ENCODE results near the gene ZNF778. TPM values are rescaled to one million over a fixed set of nuclear protein-coding genes. Genes with fewer than 3 reads are reported as not detected.

ZNF778 gene
- total and polyA plus RNA-seq, 2 donors (not counting 1 experiment from before 2014, with no cell fraction given), result 4.3 to 9.4 TPM

GRCh38 chr16:89176717-89177116 is 40.8 kb upstream of the ZNF778 start:
- no peak overlapping the region for H3K4me2 ChIP-seq (ENCODE audit: extremely low read depth, insufficient read depth, low read length)
- H3K4me3 ChIP-seq (replicated peaks in 1 of 4; ENCODE audit: control extremely low read depth in 1 of 4, insufficient read depth in 1 of 4, low read depth in 3 of 4, low read length in 4 of 4), result no peak overlapping the region
- no peaks in the 10 kb centered on the region for H3K27me3 ChIP-seq (ENCODE audit: control insufficient read depth, insufficient read depth, low read length)
- H3K36me3 ChIP-seq (ENCODE audit: control insufficient read depth, insufficient read depth, low read length), result no peaks in the 10 kb centered on the region
- no peak for TF ChIP-seq EZH2 (IDR thresholded peaks at IDR 0.05; ENCODE audit: low read length, missing control alignments)
- no peak for TF ChIP-seq CTCF (conservative IDR thresholded peaks at IDR 0.05 in 1 of 2, IDR thresholded peaks at IDR 0.05 in 1 of 2; ENCODE audit: low read depth in 1 of 2, low read length in 2 of 2)
- no peak overlapping the region for H3K9ac ChIP-seq (ENCODE audit: insufficient read depth, low read length)
- H3K27ac ChIP-seq (ENCODE audit: insufficient read depth, low read length), result no peak overlapping the region
- no peak overlapping the region for H2AFZ ChIP-seq (ENCODE audit: low read length)
- H4K20me1 ChIP-seq (ENCODE audit: control insufficient read depth, extremely low read depth, insufficient read depth, low read length), result no peaks in the 10 kb centered on the region
- H3K4me1 ChIP-seq (ENCODE audit: control insufficient read depth, extremely low read depth, insufficient read depth, low read length), result no peaks in the 10 kb centered on the region
- no peak for DNase-seq (ENCODE audit: low read depth in 2 of 2)
- H3K9me3 ChIP-seq (ENCODE audit: control insufficient read depth, insufficient read depth, low read depth, low read length), result no peaks in the 10 kb centered on the region
- H3K79me2 ChIP-seq (ENCODE audit: control insufficient read depth, insufficient read depth, low read length), result no peaks in the 10 kb centered on the region

- no peak for TF ChIP-seq CTCF (conservative IDR thresholded peaks at IDR 0.05 in 1 of 2, IDR thresholded peaks at IDR 0.05 in 1 of 2; ENCODE audit: low read depth in 1 of 2, low read length in 2 of 2)
- no peak for TF ChIP-seq EZH2 (IDR thresholded peaks at IDR 0.05; ENCODE audit: low read length, missing control alignments)
- Histone ChIP-seq H2AFZ (ENCODE audit: low read length) (no peak overlapping the region), H3K79me2 (ENCODE audit: control insufficient read depth, insufficient read depth, low read length) (no peaks in the 10 kb centered on the region), H3K4me3 (replicated peaks in 1 of 4; ENCODE audit: control extremely low read depth in 1 of 4, insufficient read depth in 1 of 4, low read depth in 3 of 4, low read length in 4 of 4) (no peak overlapping the region), H3K27ac (ENCODE audit: insufficient read depth, low read length) (no peak overlapping the region), H3K9me3 (ENCODE audit: control insufficient read depth, insufficient read depth, low read depth, low read length) (no peaks in the 10 kb centered on the region), H3K27me3 (ENCODE audit: control insufficient read depth, insufficient read depth, low read length) (no peaks in the 10 kb centered on the region), H3K4me1 (ENCODE audit: control insufficient read depth, extremely low read depth, insufficient read depth, low read length) (no peaks in the 10 kb centered on the region), H3K36me3 (ENCODE audit: control insufficient read depth, insufficient read depth, low read length) (no peaks in the 10 kb centered on the region), H3K4me2 (ENCODE audit: extremely low read depth, insufficient read depth, low read length) (no peak overlapping the region), H3K9ac (ENCODE audit: insufficient read depth, low read length) (no peak overlapping the region), H4K20me1 (ENCODE audit: control insufficient read depth, extremely low read depth, insufficient read depth, low read length) (no peaks in the 10 kb centered on the region)
- no peak for DNase-seq (ENCODE audit: low read depth in 2 of 2)
These were observed 40.0 kb upstream of the ZNF778 start for GRCh38 chr16:89177501-89177900.

- no peak for DNase-seq (ENCODE audit: low read depth in 2 of 2)
- no peak for TF ChIP-seq EZH2 (IDR thresholded peaks at IDR 0.05; ENCODE audit: low read length, missing control alignments)
- TF ChIP-seq CTCF (conservative IDR thresholded peaks at IDR 0.05 in 1 of 2, IDR thresholded peaks at IDR 0.05 in 1 of 2; ENCODE audit: low read depth in 1 of 2, low read length in 2 of 2), result no peak
- peaks cover 5% of the 10 kb centered on the region for H3K27me3 ChIP-seq (ENCODE audit: control insufficient read depth, insufficient read depth, low read length)
These were observed 38.9 kb upstream of the ZNF778 start for GRCh38 chr16:89178453-89179147.

More at GRCh38 chr16:89178453-89179147, 38.9 kb upstream of the ZNF778 start:
- H2AFZ ChIP-seq (ENCODE audit: low read length), result no peak overlapping the region
- no peak overlapping the region for H3K27ac ChIP-seq (ENCODE audit: insufficient read depth, low read length)
- no peak overlapping the region for H3K4me2 ChIP-seq (ENCODE audit: extremely low read depth, insufficient read depth, low read length)
- H3K9me3 ChIP-seq (ENCODE audit: control insufficient read depth, insufficient read depth, low read depth, low read length), result no peaks in the 10 kb centered on the region
- H3K79me2 ChIP-seq (ENCODE audit: control insufficient read depth, insufficient read depth, low read length), result no peaks in the 10 kb centered on the region
- H4K20me1 ChIP-seq (ENCODE audit: control insufficient read depth, extremely low read depth, insufficient read depth, low read length), result no peaks in the 10 kb centered on the region
- no peaks in the 10 kb centered on the region for H3K4me1 ChIP-seq (ENCODE audit: control insufficient read depth, extremely low read depth, insufficient read depth, low read length)
- H3K36me3 ChIP-seq (ENCODE audit: control insufficient read depth, insufficient read depth, low read length), result no peaks in the 10 kb centered on the region
- H3K4me3 ChIP-seq (replicated peaks in 1 of 4; ENCODE audit: control extremely low read depth in 1 of 4, insufficient read depth in 1 of 4, low read depth in 3 of 4, low read length in 4 of 4), result no peak overlapping the region
- no peak overlapping the region for H3K9ac ChIP-seq (ENCODE audit: insufficient read depth, low read length)
